ENCODE measurements around the gene MRPS33. TPM values are rescaled to one million over a fixed set of nuclear protein-coding genes. Genes with fewer than 3 reads are reported as not detected.

Gene MRPS33
- total and polyA plus RNA-seq, 2 of the 8 experiments (the other 6 are each of a cell fraction or from before 2014, with no cell fraction given): 22.9 to 62.6 TPM

DNA sequence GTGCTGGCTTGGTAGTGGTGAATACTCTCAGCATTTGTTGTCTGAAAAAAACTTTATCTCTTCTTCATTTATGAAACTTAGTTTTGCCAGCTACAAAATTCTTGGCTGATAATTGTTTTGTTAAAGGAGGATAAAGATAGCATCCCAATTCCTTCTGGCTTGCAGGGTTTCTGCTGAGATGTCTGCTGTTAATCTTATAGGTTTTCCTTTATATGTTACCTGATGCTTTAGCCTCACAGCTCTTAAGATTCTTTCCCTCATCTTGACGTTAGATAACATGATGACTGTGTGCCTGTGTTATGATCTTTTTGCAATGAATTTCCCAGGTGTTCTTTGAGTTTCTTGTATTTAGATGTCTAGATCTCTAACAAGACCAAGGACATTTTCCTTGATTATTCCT, 9.9 kb upstream of the MRPS33 start (continued):
- no peak for TF ChIP-seq EGR1 (IDR thresholded peaks at IDR 0.05; ENCODE audit: borderline replicate concordance, low read depth, low read length)
- no peak for TF ChIP-seq CTBP2 (IDR thresholded peaks at IDR 0.05; ENCODE audit: borderline replicate concordance, insufficient read depth, insufficient read length, low read length)
- no peak for TF ChIP-seq POU5F1 (IDR thresholded peaks at IDR 0.05; ENCODE audit: low read depth, low read length)
- no peak for TF ChIP-seq KDM5A (IDR thresholded peaks at IDR 0.05; ENCODE audit: low read length)
- TF ChIP-seq GABPA (IDR thresholded peaks at IDR 0.05; ENCODE audit: borderline replicate concordance, insufficient read depth, low read length): no peak

Data from H1 (cell line).